Activated CD8-positive, alpha-beta memory T cell treated with anti-CD3 and anti-CD28 coated beads, Interleukin-2, amount 50 U/mL, for 24 hours (primary cell): ENCODE results near the gene WDFY4.

ENCODE experiments used
- DNase-seq: peaks from one replicate; pipeline ENCODE4 v3.0.0-alpha.2; 2020; ENCODE audit errors: extremely low read depth

WDFY4 gene

DNA sequence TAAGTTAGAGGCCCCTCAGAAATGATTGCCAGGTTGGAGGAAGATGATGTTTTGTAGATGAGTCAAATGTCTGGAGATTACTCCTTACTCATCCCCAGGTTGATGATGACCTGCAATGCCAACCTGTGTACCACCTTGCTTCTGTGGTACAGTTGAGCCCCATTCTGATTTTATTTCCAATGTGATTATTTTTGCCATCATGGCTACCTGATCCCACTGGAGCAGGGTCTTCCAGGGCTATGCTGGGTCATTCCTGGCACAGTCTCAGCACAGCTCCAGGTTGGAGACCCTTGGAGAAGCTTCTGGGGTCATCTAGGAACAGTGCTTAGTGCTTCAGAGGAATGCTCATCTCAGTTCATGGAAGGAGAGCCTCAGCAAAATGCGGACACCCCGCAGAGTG lies 220.6 kb downstream of the WDFY4 start:
- no peak for DNase-seq

DNA sequence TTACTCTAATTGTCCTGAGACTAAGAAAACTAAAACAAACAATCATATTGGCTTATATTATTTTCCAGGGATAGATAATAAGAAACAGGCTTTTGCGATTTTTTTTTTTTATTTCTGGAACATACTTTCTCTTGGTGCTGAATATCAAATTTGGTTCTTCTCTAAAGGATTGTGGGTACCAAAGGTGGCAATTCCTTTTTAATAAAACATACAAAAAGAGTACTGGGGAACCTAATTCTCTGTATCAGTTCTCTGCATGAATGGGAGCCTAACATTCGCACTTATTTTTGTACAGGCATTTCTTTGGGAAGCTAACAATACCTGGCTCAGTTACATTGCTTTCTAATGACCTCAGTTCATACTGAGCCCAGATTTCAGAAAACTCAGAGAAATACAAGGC lies 222.2 kb downstream of the WDFY4 start:
- DNase-seq: no peak

DNA sequence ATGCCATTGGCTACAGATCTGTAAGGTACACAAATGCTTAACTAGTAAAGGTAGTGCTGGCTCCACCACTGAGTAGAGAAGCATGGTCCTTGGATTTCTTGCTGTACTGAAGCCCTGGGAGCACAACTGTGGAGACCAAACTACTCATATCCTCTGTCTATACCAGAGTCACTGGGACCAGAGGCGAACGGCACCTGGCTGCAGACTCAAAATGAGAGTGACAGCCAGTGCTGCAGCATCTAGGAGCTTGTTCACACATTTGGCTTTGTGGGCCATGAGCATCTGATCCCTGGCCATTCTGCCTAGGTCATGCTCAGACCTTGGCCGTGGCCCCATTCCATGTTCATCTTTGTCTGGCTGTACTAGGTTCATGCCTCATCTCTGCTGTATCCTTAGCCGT lies 223.1 kb downstream of the WDFY4 start:
- no peak for DNase-seq

DNA sequence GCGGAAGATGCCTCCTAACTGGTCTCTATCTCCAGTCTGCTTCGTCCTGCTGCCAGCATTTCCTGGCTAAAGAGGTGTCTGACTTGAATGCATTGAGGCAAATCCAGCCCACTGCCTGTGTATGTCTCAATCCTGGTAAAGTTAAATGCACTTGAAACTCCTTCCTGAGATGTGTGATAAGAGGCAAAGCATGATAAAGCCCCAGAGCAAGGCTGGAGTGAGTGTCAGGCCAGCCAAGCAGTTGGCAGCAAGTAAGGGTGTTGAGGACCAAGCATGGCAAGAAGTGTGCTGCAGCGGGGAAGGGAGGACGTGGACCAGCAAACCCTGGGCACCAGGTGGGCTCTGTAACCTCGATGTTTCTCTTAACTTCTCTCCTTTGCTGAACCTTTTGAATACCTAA lies 225.9 kb downstream of the WDFY4 start:
- no peak for DNase-seq

DNA sequence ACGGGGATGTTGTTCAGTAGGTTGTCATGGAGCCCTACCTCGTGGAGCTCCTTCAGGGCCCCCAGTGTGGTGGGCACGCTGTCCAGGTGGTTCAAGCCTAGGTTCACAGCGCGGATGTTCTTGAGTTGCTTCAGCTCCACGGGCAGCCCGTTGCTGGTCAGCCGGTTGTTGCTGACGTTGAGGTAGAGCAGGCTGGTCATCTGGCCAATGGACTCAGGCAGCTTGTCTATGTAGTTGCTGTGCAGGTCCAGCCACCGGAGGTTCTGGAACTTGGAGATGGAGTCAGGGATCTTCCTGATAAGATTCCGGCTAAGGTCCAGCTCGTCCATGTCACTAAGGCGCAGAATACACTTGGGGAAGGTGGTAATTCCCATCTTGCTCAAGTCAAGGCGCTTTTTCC lies 229.0 kb downstream of the WDFY4 start:
- no peak for DNase-seq

DNA sequence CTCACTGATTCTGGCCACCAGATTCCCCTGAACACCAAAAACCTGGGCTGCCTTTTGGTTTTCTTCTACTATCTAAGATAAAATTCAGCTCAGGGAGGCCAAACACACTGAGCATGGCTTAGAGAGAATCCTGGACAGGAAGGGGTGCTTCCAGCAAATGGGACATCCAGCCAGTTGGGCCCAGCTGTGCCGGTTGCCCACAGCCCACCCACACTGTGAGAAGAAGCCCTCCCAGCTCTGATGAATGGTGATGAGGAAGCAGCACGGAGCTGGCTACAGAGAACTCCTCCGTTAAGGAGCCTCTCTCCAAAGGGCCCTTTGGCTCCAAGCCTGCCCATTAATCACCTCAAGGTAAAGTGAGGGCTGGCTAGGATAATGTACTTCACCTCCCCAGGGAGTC lies 239.1 kb downstream of the WDFY4 start:
- DNase-seq: no peak

DNA sequence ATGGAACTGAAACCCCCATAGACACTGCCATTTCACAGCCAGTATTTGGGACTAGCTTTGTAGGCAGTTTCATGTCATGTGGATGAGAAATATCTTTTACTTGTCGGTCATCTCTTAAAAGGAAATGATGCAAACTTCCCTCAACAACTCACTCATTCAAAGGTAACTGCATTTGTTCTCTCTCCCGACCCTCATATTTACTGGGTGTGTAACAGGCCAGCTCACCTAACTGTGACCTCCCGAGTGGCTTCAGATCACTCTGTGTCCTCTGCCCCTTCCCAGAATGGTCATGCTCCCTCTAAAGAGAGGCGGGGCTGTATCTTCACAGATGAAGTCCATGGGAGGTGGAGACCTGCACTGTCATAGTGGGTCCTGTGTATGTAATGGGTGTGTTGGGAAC lies 240.3 kb downstream of the WDFY4 start:
- no peak for DNase-seq

DNA sequence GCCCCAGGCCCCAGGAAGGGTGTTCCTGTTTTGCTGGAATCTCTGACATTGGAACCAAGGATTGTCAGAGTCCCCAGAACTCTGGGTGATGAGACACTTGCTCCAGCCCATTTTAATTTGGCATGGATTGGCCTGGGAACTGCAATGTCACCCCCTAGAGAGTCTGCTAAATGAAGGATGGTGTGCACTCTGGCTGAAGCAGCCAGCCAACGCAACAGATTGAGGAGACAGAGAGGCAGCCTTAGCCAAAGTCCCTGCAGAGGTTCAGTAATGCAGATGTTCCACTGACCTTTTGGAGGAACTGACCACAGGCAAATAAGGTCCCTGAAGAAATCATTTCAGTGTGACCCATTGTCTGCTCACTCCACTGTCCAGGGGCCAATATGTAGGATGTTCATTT lies 241.6 kb downstream of the WDFY4 start:
- DNase-seq: no peak

DNA sequence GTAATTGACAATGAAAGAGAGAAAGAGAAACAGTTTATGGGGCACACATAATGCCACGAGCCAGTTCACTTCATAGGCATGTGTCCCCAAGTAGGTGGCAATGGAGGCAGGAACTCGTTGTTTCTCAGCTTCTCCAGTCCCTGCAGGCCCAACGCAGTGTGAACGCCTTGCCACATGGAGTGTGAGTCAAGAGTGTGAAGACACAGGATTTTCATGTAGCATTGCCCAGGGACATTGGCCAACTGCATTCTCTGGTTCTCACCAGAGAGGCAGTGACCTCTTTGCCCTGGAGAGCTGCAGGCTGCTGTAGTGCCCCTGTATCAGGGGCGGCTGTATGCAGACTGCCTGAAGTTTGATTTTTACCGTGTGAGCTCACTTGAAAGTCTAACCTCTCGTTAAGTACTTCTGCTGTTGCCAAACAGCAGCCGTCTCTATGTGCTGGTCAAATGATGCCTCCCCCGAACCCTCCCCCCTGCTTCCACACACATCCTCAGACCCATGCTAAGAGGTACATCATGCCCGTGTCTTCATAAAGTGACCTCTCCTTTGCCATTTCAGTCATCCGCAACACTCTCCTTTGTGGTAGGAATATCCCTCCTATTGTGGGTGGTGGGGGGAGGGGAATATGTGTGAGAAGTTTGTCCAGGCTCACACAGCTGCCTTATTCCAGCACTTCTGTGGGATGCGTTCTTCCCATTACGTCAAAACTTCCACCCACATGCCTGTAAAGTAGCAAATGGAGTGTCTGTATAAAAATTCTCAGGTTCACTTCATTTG lies 242.3 kb downstream of the WDFY4 start:
- DNase-seq: no peak

DNA sequence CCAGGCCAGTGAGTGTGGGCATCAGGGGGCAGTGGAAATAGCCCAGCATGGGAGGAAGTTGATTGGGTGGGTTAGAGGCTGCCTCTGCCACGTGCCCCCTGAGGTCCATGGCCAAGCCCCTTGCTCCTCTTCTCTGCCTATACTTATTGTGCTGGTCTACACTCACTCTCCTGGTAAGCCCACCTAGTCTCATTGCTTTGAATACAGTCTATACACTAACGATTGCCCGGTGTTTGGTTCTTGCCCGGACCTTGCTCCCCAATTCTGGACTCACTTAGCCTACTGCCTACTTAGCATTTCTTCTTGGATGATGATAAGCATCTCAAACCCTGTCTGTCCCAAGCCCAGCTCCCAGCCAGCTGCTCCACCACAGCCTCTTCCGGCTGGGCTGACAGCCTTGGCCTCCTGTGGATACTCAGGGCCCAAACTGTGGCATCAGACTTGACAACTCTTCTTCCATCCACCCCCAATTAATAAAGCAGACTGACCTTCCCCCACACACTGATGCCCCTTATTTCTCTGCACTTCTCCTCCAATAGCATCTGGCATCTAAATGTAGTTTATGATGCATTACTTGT lies 244.8 kb downstream of the WDFY4 start:
- no peak for DNase-seq

DNA sequence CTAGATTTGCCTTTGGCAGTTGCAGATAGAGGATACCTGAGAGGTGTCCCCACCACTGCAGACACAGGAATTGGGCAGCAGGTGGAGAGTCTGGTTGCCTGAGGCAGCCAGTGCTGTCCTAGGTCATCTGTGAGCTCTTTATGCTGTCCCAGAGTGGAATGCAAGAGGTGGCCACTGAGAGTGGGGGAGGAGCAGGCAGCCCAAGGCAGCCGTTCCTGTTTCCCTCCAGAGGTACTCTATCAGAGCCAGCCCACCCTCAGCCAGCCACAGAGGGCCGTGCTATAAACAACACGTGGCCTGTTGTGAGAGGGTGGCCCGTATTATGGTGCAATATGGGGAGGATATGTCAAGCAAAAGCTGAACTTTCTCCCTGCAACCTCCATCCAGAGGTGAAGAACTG lies 246.5 kb downstream of the WDFY4 start:
- DNase-seq: no peak

DNA sequence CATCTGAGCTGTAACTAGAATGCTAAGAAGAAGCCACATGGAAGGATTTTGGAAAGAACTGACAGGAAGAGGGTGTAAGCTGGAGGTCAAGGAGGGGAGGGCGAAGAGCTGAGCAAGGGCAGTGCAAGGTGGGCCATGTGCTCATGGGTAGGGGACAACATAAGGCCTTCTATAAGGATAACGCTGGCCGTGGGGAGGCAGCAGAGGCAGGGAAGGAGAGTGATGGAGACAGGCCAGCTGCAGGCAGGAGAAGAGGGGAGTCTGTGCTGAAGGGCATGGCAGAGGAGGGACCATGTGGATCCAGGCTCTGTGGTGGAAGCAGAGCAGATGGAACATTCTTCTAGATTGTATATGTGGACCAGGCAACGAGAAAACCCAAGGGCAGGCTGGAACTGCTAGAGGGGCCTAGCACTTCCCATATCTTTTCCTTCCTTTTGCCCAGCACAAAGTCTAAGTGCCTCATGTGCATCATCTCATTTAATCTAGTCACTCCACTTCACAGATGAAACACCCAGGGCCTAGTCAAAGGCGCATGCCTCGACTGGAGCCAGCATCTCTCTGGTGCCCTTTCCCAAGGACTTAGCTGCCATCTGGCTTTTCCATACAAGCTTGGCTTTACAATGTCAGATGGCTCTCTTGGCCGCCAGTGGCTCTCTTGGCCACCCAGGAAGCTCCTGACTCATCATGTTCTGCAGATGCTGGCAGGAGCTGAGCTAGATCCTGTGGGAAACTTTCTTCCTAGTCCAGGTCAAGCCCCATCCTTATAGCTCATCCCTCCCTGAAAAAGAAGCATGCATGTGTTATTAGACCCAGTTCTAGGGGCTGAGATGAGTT lies 248.4 kb downstream of the WDFY4 start:
- DNase-seq: no peak

DNA sequence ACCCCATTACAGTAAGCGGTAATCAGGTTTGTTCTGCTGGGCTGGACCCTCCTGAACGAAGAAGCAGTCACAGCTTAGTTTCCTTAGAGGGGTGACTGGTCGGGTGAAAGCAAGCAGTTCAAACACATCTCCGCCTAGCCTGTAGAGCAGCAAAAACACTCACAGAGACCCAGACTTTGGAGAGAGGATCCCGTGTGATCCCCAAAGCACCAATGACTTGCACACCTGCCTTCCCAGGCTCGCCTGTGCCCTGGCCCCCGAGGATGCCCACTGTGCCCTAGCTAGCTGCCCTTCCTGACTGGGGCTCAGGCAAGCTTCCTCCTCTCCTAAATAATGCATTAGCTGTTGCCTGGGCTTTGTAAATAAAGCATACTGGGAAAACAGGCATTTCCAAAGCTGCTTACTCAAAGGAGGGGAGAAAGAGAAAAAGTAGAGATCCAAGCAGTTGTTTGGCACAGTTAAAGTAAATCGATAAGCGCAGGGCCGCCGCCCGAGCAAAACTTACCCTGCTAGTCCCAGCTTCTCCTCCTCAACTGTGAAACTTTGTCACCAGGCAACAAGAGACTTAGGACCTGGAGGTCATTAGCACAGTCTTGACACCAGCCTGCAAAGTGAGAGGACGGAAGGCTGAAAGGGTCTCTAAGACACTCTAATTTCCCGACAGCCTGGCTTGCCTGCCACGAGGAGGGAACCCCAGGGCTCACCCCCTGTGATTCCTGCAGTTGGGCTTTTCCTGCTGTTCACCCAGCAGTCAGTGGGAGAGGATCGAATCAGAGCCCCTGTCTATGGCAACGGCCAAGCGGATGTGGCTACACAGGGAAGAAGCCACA lies 250.2 kb downstream of the WDFY4 start:
- no peak for DNase-seq

DNA sequence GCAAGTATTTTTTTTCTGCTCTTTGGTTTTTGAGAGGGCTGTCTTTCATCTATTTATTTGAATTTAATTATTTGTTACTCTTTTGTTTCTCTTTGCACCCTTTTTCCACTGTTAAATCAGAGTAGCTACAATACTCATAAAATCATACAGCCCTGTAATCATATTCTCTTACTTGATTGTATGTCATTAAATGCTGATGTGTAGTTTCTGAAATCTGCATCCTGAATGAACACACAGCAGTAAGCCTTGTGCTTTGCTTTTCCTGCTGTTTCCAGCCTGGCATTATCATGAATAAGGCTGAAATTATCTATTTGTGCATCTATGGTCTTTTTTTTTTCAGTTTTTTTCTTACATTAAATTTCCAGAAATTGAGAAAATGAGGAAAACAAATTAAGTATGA lies 250.9 kb downstream of the WDFY4 start:
- no peak for DNase-seq

DNA sequence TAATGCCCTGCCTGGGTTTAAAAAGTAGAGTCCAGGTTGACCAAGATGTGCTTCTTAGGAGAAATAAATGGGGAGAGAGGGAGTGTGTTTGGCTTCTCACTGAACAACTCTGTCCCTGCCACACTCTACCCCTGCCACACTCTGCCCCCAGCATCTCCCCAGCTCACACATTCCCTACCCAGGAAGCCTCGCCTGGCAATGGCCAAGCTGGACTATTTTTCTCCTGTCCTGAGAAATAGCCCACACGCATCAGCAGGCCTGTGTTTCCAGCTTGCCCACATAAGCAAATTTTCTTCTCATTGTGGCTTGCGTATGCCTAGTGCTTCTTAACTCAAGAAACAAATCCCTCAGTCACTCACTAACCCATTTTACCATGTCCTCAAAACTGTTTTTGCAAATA lies 253.1 kb downstream of the WDFY4 start:
- no peak for DNase-seq

DNA sequence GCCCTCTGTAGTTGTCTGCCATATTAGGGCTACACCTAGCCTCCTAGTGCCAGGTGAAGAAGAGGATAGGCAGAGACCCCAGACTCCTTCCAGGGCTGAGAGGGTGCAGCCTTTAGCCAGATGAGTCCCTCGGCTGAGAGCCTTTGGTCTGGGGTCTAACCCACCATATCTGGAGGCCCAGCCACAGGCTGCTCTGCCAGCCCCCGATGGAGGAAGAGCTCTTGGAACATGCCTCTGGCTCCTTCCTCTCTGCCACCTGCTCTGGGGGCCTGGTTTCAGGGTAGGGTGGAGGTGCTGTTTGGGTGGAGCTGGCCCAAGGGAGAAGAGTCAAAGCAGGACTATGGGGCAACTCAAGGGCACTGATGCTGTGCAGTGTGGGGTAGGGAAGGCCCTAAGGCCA lies 253.6 kb downstream of the WDFY4 start:
- DNase-seq: no peak

DNA sequence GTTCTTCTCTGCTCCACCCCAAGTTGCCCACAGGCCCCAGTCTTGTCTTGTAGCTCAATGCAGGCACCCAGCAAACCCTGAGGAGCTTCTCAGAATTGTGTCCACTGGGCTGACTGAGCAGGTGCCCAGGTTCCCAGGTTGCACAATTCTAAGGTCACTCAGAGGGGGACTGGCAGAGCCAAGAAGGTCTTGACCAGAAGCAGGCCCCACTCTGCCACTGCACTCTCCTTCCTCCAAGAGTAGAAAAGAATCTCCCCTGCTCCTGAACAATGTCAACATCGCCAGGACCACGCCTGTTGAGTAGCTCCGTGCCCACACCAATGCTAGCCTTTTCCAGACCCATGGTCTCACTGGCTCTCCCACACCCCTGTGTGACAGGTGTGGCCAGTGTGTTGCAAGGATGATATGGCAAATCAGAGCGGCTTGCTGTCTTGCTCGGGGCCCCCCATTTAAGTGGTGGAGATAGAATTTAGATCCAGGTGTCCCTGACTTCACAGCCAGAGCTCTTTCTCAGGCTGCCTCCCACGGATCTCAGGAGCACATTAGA lies 254.4 kb downstream of the WDFY4 start:
- DNase-seq: no peak

DNA sequence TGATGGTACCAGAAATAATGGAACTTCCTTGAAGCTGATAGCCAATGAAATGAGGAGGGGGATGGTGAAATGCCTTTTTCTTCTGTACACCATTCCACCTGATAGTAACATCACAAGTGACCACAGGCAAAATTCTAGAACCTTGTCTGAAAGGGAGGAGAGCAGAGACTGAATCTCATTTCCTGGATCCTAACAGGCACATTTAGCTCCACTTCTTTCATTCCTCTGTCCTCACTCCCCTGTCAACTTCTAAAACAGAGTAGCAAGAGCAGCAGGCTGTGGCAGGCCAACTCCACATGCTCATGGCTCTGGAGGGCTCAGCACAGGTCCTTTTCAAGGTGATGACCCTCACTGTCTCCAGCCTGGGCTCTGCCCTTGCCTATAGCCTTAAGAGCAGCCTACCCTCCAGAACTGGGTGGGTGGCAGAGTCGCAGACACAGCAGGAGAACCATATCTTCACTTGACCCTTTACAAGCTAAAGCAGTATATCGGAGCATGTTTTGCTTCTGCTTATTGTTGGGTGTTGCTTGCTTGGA lies 255.2 kb downstream of the WDFY4 start, which contains the start of gene LRRC18:
Gene LRRC18, minus strand, starts transcription at position 51 of the 536 bp plus-strand sequence. CDS start 25,685 bp downstream, outside the sequence.
- no peak for DNase-seq

DNA sequence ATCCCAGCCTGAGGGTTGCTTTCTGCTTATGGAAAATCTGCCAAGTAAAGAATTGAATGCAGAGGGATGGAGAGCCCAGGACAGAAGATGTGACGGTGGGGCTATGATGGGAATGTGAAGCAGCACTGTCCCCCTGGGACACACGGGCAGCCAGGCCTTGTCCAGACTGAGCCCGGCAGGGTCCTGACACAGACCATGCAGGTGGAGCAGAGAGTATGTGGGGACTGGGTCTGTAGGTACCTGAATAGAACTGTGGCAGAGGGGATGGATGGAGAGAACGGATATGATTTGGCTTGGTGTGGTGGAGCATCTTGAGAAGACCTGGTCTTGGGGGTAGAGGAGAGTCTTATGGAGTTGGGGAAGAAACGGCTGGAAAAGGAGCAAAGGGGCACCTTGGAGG lies 255.7 kb downstream of the WDFY4 start:
- DNase-seq: no peak

DNA sequence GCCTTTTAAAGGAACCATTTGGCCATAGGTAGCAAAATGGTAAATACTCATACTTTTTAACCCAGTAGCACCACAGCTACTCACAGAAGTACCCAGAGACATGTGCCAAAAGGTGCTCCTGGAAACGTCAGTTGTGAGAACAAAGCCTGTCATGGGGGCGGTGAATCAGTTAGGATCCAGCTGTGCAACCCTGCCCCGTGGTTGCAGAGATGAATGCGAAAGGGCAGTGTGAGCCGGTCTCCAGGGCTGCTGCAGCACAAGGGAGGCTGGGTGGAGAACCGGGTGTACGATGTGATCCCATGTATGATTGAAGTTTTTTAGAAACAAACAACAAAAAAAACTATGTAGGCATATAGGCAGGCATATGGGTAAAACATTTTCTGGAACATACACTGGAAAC lies 256.3 kb downstream of the WDFY4 start:
- DNase-seq: no peak

DNA sequence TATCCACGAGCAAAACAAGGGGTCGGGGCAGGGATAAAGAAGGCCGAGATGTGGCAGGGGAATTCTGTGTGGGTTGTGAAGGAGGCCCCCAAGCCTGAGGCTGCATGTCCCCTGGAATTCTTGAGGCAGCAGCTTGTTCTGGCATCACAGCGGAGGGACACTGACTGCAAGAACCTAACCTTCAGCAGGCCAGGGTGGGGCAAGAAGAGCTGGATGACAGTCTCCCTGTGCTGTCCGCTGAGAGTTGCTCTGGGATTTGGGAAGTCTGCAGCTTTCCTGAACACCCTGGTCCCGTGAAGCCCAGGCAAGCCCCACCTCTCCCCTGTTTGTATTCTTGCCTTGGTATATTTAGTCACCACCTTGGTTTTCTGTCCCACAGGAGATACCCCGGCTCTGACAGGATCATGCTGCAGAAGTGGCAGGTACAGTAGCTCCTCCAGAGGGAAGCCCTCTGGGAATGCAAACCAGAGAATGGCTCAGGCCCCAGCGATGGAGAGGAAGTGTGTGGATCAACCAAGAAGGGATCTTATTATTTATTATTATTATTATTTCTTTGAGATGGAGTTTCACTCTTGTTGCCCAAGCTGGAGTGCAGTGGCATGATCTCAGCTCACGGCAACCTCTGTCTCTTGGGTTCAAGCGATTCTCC lies 256.9 kb downstream of the WDFY4 start:
- DNase-seq: no peak
